HEK293 (cell line): ENCODE data around the gene PRF1.

Experiments used
- CTCF ChIA-PET: fragments of 350-600 bp; formaldehyde crosslinking; extraction: SDS; loops from one replicate; lab custom pipeline; 2021; ENCODE audit warnings: antibody characterized with exemption; lab: Yijun Ruan, JAX
- POLR2A ChIA-PET: fragments of 300-600 bp; formaldehyde crosslinking; extraction: SDS; loops from one replicate; lab custom pipeline; 2020; ENCODE audit warnings: antibody characterized with exemption, inconsistent platforms; lab: Yijun Ruan, JAX
- H3K27ac ChIP-seq: fragments of 200-500 bp; sonication (Bioruptor generic); 2 replicates; pipeline ENCODE4 v1.5.1; 2014; ENCODE audit warnings: low read depth, low read length, control low read depth, inconsistent platforms; ENCODE audit errors: extremely low read depth
- H3K36me3 ChIP-seq, 2 experiments: fragments of 200-500 bp in 1 of 2; sonication (Bioruptor generic) in 1 of 2; 1 replicate in 1 of 2; 2 replicates in 1 of 2; pipeline ENCODE4 v1.5.1; 2014 to 2017; ENCODE audit warnings: inconsistent platforms in 2 of 2, low read length in 2 of 2; ENCODE audit not compliant: control insufficient read depth in 2 of 2, insufficient read depth in 1 of 2
- H3K4me1 ChIP-seq: fragments of 200-500 bp; sonication (Bioruptor generic); 2 replicates; pipeline ENCODE4 v1.5.1; 2014; ENCODE audit warnings: mild to moderate bottlenecking, low read length, inconsistent platforms; ENCODE audit not compliant: control insufficient read depth, insufficient read depth
- H3K4me3 ChIP-seq: 2 replicates; pipeline ENCODE4 v1.5.1; 2011; ENCODE audit warnings: low read depth, mild to moderate bottlenecking, control low read depth, low read length, moderate library complexity
- H3K9me3 ChIP-seq: fragments of 200-500 bp; sonication (Bioruptor generic); 2 replicates; pipeline ENCODE4 v1.5.1; 2014; ENCODE audit warnings: low read depth, low read length, inconsistent platforms; ENCODE audit not compliant: control insufficient read depth, insufficient read depth
- FEZF1 ChIP-seq: fragments of 450-650 bp; formaldehyde crosslinking; IDR thresholded peaks from 2 replicates; pipeline ENCODE4 v1.5.1; 2016; ENCODE audit warnings: missing biosample characterization, missing genetic modification characterization
- KLF1 ChIP-seq: fragments of 450-650 bp; formaldehyde crosslinking; IDR thresholded peaks from 2 replicates; pipeline ENCODE4 v1.5.1; 2016; ENCODE audit warnings: missing biosample characterization, missing genetic modification characterization
- REPIN1 ChIP-seq: fragments of 450-650 bp; formaldehyde crosslinking; IDR thresholded peaks from 2 replicates; pipeline ENCODE4 v1.5.1; 2017; ENCODE audit warnings: missing biosample characterization, missing genetic modification characterization, low read depth
- SALL2 ChIP-seq: fragments of 450-650 bp; formaldehyde crosslinking; IDR thresholded peaks from 2 replicates; pipeline ENCODE4 v1.5.0; 2017; ENCODE audit warnings: missing biosample characterization, mild to moderate bottlenecking, missing genetic modification characterization, borderline replicate concordance
- SCRT2 ChIP-seq: fragments of 450-650 bp; formaldehyde crosslinking; IDR thresholded peaks from 2 replicates; pipeline ENCODE4 v1.5.1; 2016; ENCODE audit warnings: missing biosample characterization, missing genetic modification characterization
- SP7 ChIP-seq: fragments of 450-650 bp; formaldehyde crosslinking; IDR thresholded peaks from 2 replicates; pipeline ENCODE4 v1.5.1; 2016; ENCODE audit warnings: missing biosample characterization, missing genetic modification characterization
- ZNF184 ChIP-seq: fragments of 450-650 bp; IDR thresholded peaks from 2 replicates; pipeline ENCODE4 v1.5.1; 2018; ENCODE audit warnings: missing biosample characterization, mild to moderate bottlenecking, missing genetic modification characterization
- ZNF266 ChIP-seq: fragments of 450-650 bp; formaldehyde crosslinking; IDR thresholded peaks from 2 replicates; pipeline ENCODE4 v1.5.1; 2016; ENCODE audit warnings: missing biosample characterization, missing genetic modification characterization, low read depth
- ZNF433 ChIP-seq: fragments of 450-650 bp; formaldehyde crosslinking; IDR thresholded peaks from 2 replicates; pipeline ENCODE4 v1.5.1; 2016; ENCODE audit warnings: missing biosample characterization, missing genetic modification characterization, low read depth
- ZNF48 ChIP-seq: fragments of 450-650 bp; formaldehyde crosslinking; IDR thresholded peaks from 2 replicates; pipeline ENCODE4 v1.5.1; 2016; ENCODE audit warnings: missing biosample characterization, missing genetic modification characterization
- ZNF521 ChIP-seq: fragments of 450-650 bp; formaldehyde crosslinking; IDR thresholded peaks from 2 replicates; pipeline ENCODE4 v1.5.1; 2017; ENCODE audit warnings: missing biosample characterization, mild to moderate bottlenecking, missing genetic modification characterization
- ZNF600 ChIP-seq: fragments of 450-650 bp; formaldehyde crosslinking; IDR thresholded peaks from 2 replicates; pipeline ENCODE4 v1.5.1; 2016; ENCODE audit warnings: missing biosample characterization, missing genetic modification characterization
- ZNF626 ChIP-seq: fragments of 450-650 bp; sonication (Bioruptor Pico); formaldehyde crosslinking; IDR thresholded peaks from 2 replicates; pipeline ENCODE4 v1.5.1; 2018; ENCODE audit warnings: missing biosample characterization, missing genetic modification characterization, inconsistent platforms
- ZNF791 ChIP-seq: fragments of 450-650 bp; formaldehyde crosslinking; IDR thresholded peaks from 2 replicates; pipeline ENCODE4 v1.5.1; 2016; ENCODE audit warnings: missing biosample characterization, missing genetic modification characterization
- ZNF837 ChIP-seq: fragments of 450-650 bp; formaldehyde crosslinking; IDR thresholded peaks from 2 replicates; pipeline ENCODE4 v1.5.1; 2016; ENCODE audit warnings: missing biosample characterization, missing genetic modification characterization
- TF ChIP-seq, protein P1 (sequence below): fragments of 450-650 bp; formaldehyde crosslinking; IDR thresholded peaks from 2 replicates; pipeline ENCODE4 v1.5.1; 2016; ENCODE audit warnings: missing biosample characterization, missing genetic modification characterization, low read depth
- TF ChIP-seq, protein P2 (sequence below): fragments of 450-650 bp; formaldehyde crosslinking; IDR thresholded peaks from 2 replicates; pipeline ENCODE4 v1.5.1; 2017; ENCODE audit warnings: missing biosample characterization, missing genetic modification characterization
- TF ChIP-seq, protein P3 (sequence below): fragments of 450-650 bp; formaldehyde crosslinking; IDR thresholded peaks from 2 replicates; pipeline ENCODE4; 2016; ENCODE audit warnings: missing biosample characterization, missing genetic modification characterization
- TF ChIP-seq, protein P4 (sequence below): fragments of 450-650 bp; formaldehyde crosslinking; IDR thresholded peaks from 2 replicates; pipeline ENCODE4 v1.5.1; 2016; ENCODE audit warnings: missing biosample characterization, missing genetic modification characterization
- TF ChIP-seq, protein P5 (sequence below): fragments of 450-650 bp; formaldehyde crosslinking; IDR thresholded peaks from 2 replicates; pipeline ENCODE4 v1.5.1; 2016; ENCODE audit warnings: missing biosample characterization, missing genetic modification characterization
- TF ChIP-seq, protein P6 (sequence below): fragments of 450-650 bp; formaldehyde crosslinking; IDR thresholded peaks from 2 replicates; pipeline ENCODE4 v1.5.1; 2017; ENCODE audit warnings: missing biosample characterization, missing genetic modification characterization

PRF1 gene

DNA sequence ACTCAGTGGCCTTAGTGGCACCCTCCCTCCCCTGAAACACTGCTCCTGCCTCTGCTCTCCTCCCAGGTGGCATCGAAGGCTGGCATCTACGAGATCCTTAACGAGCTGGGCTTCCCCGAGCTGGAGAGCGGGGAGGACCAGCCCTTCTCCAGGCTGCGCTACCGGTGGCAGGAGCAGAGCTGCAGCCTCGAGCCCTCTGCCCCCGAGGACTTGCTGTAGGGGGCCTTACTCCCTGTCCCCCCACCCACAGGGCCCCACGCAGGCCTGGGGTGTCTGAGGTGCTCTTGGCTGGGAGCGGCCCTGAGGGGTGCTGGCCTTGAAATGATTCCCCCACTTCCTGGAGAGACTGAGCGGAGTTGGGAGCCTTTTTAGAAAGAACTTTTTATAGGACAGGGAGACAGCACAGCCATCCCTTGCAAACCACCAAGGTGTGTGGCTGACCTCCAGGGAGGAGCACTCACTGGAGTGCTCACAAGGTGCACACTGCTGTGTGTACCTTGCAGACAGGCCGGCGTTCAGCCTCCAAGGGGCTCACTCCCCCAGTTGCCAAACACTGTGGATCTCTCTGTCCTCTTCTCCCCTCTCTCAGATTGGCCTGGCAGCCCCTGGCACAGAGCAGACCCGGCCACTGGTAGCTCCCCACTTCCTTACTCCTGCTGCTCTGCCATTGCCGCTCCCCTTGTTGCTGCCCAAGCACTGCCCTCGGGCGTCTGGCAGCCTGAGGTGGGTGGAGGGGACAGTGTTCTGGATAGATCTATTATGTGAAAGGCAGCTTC, 35.8 kb downstream of the PRF1 start:
- CTCF ChIA-PET = interaction anchor here (0.7 to 1.6 kb wide), 5 partner anchors 8 to 192 kb away, joined by 3 to 4 read pairs (median 3); no protein-coding TSS in a partner anchor
- Histone ChIP-seq H3K27ac (no peak overlapping the region), H3K36me3 (peaks cover 0 to 19% of the 10 kb centered on the region in 2 experiments; a peak in 1 of 3 replicates), H3K4me3 (no peak overlapping the region), H3K4me1 (no peaks in the 10 kb centered on the region), H3K9me3 (no peaks in the 10 kb centered on the region)
- TF ChIP-seq ZNF433 (tag by site-specific recombination) (no peak), ZNF266 (tag by site-specific recombination) (no peak), ZNF184 (tag by site-specific recombination) (no peak), ZNF600 (no peak), ZNF837 (no peak), ZNF521 (no peak), ZNF791 (tag by site-specific recombination) (no peak)
- TF ChIP-seq, protein P1, sequence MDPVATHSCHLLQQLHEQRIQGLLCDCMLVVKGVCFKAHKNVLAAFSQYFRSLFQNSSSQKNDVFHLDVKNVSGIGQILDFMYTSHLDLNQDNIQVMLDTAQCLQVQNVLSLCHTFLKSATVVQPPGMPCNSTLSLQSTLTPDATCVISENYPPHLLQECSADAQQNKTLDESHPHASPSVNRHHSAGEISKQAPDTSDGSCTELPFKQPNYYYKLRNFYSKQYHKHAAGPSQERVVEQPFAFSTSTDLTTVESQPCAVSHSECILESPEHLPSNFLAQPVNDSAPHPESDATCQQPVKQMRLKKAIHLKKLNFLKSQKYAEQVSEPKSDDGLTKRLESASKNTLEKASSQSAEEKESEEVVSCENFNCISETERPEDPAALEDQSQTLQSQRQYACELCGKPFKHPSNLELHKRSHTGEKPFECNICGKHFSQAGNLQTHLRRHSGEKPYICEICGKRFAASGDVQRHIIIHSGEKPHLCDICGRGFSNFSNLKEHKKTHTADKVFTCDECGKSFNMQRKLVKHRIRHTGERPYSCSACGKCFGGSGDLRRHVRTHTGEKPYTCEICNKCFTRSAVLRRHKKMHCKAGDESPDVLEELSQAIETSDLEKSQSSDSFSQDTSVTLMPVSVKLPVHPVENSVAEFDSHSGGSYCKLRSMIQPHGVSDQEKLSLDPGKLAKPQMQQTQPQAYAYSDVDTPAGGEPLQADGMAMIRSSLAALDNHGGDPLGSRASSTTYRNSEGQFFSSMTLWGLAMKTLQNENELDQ (tag by site-specific recombination) = no peak
- TF ChIP-seq, protein P2, sequence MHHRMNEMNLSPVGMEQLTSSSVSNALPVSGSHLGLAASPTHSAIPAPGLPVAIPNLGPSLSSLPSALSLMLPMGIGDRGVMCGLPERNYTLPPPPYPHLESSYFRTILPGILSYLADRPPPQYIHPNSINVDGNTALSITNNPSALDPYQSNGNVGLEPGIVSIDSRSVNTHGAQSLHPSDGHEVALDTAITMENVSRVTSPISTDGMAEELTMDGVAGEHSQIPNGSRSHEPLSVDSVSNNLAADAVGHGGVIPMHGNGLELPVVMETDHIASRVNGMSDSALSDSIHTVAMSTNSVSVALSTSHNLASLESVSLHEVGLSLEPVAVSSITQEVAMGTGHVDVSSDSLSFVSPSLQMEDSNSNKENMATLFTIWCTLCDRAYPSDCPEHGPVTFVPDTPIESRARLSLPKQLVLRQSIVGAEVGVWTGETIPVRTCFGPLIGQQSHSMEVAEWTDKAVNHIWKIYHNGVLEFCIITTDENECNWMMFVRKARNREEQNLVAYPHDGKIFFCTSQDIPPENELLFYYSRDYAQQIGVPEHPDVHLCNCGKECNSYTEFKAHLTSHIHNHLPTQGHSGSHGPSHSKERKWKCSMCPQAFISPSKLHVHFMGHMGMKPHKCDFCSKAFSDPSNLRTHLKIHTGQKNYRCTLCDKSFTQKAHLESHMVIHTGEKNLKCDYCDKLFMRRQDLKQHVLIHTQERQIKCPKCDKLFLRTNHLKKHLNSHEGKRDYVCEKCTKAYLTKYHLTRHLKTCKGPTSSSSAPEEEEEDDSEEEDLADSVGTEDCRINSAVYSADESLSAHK (tag by site-specific recombination) = no peak
- TF ChIP-seq, protein P3, sequence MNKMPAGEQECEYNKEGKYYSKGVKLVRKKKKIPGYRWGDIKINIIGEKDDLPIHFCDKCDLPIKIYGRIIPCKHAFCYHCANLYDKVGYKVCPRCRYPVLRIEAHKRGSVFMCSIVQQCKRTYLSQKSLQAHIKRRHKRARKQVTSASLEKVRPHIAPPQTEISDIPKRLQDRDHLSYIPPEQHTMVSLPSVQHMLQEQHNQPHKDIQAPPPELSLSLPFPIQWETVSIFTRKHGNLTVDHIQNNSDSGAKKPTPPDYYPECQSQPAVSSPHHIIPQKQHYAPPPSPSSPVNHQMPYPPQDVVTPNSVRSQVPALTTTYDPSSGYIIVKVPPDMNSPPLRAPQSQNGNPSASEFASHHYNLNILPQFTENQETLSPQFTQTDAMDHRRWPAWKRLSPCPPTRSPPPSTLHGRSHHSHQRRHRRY (tag by site-specific recombination) = no peak
- POLR2A ChIA-PET = no interaction called here

DNA sequence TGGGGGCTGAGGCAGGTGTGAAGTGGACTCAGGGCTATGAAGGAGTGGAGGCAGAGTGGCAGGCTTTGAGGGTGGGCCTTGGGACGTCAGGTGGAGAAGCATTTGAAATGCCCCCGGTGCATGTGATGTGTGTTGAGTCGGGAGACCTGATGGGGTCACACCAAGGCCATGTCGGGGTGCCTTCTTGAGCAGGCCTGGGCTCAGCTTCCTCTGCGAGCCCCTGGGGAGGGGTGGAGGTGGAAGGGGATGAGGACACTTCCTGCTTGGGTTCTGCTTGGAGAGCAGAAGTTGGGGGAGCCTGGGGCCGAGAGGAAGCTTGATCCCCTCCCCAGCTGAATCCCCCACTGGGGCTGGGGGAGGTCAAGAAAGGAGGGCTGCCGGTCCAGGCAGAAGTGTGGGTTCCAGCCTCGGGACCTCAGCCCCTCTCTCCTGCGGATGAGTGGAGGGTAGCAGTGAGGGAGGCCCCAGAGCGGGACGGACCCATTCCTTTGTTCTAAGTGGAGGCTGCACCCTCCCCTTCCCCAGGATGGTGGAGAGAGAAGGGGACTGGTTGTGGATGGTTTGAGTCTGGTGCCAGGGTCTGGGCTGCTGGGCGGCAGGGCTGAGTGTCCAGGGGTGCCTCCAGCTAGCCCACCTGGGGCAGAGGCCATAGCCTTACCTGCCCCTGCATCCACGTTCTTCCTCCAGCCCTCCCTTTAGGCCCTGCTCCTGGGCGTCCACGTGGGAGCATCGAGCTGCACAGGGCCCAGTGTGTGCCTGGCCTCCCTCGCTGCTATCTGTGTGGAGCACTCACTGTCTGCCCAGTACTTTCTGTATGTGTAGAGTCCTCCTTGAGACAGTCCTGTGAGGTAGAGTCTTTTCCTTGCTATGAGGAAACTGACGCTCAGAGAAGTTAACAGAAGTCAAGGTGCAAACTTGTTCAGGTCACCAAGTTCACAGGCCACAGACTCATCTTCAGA, 36.7 kb downstream of the PRF1 start:
- Histone ChIP-seq H3K4me3 (no peak overlapping the region), H3K9me3 (no peaks in the 10 kb centered on the region), H3K4me1 (no peaks in the 10 kb centered on the region), H3K27ac (no peak overlapping the region), H3K36me3 (peaks cover 0 to 19% of the 10 kb centered on the region in 2 experiments; a peak in 1 of 3 replicates)
- ChIA-PET CTCF (interaction anchor here (0.6 to 0.8 kb wide), 5 partner anchors 14 to 193 kb away, joined by 3 to 4 read pairs (median 3); no protein-coding TSS in a partner anchor), POLR2A (no interaction called here)
- TF ChIP-seq ZNF626 = no peak
- TF ChIP-seq ZNF48 (tag by site-specific recombination) = no peak
- TF ChIP-seq FEZF1 (tag by site-specific recombination) = no peak
- TF ChIP-seq, protein P4, sequence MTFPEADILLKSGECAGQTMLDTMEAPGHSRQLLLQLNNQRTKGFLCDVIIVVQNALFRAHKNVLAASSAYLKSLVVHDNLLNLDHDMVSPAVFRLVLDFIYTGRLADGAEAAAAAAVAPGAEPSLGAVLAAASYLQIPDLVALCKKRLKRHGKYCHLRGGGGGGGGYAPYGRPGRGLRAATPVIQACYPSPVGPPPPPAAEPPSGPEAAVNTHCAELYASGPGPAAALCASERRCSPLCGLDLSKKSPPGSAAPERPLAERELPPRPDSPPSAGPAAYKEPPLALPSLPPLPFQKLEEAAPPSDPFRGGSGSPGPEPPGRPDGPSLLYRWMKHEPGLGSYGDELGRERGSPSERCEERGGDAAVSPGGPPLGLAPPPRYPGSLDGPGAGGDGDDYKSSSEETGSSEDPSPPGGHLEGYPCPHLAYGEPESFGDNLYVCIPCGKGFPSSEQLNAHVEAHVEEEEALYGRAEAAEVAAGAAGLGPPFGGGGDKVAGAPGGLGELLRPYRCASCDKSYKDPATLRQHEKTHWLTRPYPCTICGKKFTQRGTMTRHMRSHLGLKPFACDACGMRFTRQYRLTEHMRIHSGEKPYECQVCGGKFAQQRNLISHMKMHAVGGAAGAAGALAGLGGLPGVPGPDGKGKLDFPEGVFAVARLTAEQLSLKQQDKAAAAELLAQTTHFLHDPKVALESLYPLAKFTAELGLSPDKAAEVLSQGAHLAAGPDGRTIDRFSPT (tag by site-specific recombination) = no peak
- TF ChIP-seq REPIN1 (tag by site-specific recombination) = no peak
- no peak for TF ChIP-seq SP7 (tag by site-specific recombination)
- TF ChIP-seq, protein P5, sequence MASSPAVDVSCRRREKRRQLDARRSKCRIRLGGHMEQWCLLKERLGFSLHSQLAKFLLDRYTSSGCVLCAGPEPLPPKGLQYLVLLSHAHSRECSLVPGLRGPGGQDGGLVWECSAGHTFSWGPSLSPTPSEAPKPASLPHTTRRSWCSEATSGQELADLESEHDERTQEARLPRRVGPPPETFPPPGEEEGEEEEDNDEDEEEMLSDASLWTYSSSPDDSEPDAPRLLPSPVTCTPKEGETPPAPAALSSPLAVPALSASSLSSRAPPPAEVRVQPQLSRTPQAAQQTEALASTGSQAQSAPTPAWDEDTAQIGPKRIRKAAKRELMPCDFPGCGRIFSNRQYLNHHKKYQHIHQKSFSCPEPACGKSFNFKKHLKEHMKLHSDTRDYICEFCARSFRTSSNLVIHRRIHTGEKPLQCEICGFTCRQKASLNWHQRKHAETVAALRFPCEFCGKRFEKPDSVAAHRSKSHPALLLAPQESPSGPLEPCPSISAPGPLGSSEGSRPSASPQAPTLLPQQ (tag by site-specific recombination) = no peak
- TF ChIP-seq, protein P6, sequence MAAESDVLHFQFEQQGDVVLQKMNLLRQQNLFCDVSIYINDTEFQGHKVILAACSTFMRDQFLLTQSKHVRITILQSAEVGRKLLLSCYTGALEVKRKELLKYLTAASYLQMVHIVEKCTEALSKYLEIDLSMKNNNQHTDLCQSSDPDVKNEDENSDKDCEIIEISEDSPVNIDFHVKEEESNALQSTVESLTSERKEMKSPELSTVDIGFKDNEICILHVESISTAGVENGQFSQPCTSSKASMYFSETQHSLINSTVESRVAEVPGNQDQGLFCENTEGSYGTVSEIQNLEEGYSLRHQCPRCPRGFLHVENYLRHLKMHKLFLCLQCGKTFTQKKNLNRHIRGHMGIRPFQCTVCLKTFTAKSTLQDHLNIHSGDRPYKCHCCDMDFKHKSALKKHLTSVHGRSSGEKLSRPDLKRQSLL (tag by site-specific recombination) = no peak
- no peak for TF ChIP-seq SCRT2 (tag by site-specific recombination)
- TF ChIP-seq KLF1 (tag by site-specific recombination) = no peak
- TF ChIP-seq SALL2 (tag by site-specific recombination) = no peak
